Measurements from ENCODE around the gene KLK10.

The KLK10 gene

DNA sequence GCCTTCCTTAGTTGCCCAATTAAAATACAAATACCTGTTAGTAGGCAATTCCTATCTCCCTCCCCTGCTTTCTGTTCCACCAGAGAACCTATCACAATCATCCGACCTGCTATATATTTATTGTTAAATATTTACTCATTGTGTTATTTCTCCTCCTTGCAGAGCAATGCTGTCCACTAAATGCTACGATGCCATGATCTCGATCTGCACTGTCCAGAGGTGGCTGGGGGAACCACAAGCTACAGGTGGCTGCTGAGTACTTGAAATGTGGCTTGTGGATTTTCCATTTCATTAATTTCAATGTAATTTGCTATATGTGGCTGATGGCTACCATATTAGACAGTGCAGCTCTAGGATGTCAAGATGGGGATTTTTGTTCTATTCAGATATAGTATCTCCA, 55.2 kb downstream of the KLK10 start:
- no peak for DNase-seq (ENCODE audit: insufficient read length, low spot score)
- TF ChIP-seq POU2F2 (IDR thresholded peaks at IDR 0.05; ENCODE audit: low read depth, low read length) (no peak), SPI1 (IDR thresholded peaks at IDR 0.05; ENCODE audit: low read depth, low read length) (no peak)
- no peak for FAIRE-seq

DNA sequence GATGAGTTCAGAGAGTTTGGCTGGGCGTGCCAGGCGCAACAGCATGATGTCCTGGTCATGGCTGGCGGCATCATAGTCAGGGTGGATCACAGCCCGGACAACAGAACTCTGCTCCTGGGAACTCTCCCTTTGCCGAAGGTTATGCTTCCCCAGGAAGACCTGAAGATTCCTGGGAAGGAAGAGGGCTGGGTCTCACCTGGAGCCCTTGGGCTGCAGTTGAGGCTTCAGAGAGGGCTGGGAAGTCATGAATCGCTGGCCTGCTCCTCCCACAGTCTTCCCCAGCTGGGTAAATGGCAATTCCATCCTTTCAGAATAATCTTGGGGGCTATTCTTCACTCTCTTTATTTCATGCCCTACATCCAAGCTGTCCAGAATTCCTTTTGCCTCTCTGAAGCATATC, 56.1 kb downstream of the KLK10 start:
- TF ChIP-seq POLR2A (IDR thresholded peaks at IDR 0.05; ENCODE audit: low read depth, low read length) (no peak), POLR2AphosphoS5 (IDR thresholded peaks at IDR 0.05; ENCODE audit: low read depth, low read length) (no peak)
- FAIRE-seq, result no peak
- DNase-seq (ENCODE audit: insufficient read length, low spot score), result no peak
